Pancreas (tissue), 10 donors: Measurements from ENCODE around the gene ELL2. TPM values are rescaled to one million over a fixed set of nuclear protein-coding genes. Genes with fewer than 3 reads are reported as not detected.

Experiments
- ATAC-seq, 4 donors: fragments of 200-7000 bp; cut with Tn5 transposase; one replicate each; pipeline versions ENCODE4 v1.8.0 to v1.9.1; 2020; ENCODE audit warnings: mild to moderate bottlenecking in 4 of 4, moderate library complexity in 4 of 4
- DNase-seq, 6 donors: peaks; one replicate each; pipeline ENCODE4 v3.0.0-alpha.2; 2020
- FAIRE-seq: peaks from 2 replicates; lab custom pipeline; 2012; peaks lifted over from hg19 to GRCh38; lab: Jason Lieb, UNC
- H3K27ac ChIP-seq, 4 donors: fragments of 200-600 bp; sonication (generic); 1 replicate in 3 of 4; 2 replicates in 1 of 4; pipeline versions ENCODE4 v1.5.0 to v1.8.0; 2020
- H3K27me3 ChIP-seq, 4 donors: fragments of 200-600 bp; one replicate each; pipeline ENCODE4 v1.8.0; 2021
- H3K36me3 ChIP-seq, 3 donors: fragments of 200-600 bp; sonication (generic) in 1 of 3; one replicate each; pipeline versions ENCODE4 v1.5.0 to v1.8.0; 2020 to 2021
- H3K4me1 ChIP-seq, 3 donors: fragments of 200-600 bp; one replicate each; pipeline ENCODE4 v1.8.0; 2021
- H3K4me3 ChIP-seq, 4 donors: fragments of 200-600 bp; sonication (generic) in 2 of 4; one replicate each; pipeline versions ENCODE4 v1.5.0 to v1.8.0; 2020 to 2021
- H3K9me3 ChIP-seq, 4 donors: fragments of 200-600 bp; one replicate each; pipeline ENCODE4 v1.8.0; 2021
- WGBS, 2 donors: extraction: QIAGEN DNeasy Blood & Tissue Kit; methylation state at CpG; one replicate each; pipeline ENCODE4 v1.1.7; 2013; 5-methylcytosine and 5-hydroxymethylcytosine counted together
- intact Hi-C, 3 donors: fragments of 100-400 bp; cut with DNase I; formaldehyde crosslinking; loops; one replicate each; pipeline versions ENCODE4 v1.11.1 to v1.14.2; 2022
- polyA plus RNA-seq, 2 donors: library from polyadenylated mRNA; stranded (reverse); fragments of 200-250 nt; gene quantifications; one replicate each; pipeline ENCODE4 v1.2.3, GENCODE V29; 2013
- total RNA-seq, 6 donors: library from RNA; stranded (reverse); fragmentation: NEBNext Ultra II Directional in 4 of 6; extraction: Animal tissue kit (Norgen Biotek cat#: 25700) in 4 of 6; gene quantifications; one replicate each; pipeline versions ENCODE4 v1.2.1 to v1.2.4, GENCODE V29; 2021 to 2023
- TF ChIP-seq, protein P1 (sequence below), 4 donors: fragments of 200-600 bp; sonication (generic) in 3 of 4; IDR thresholded peaks; one replicate each; pipeline versions ENCODE4 v1.5.0 to v1.8.0; 2021; ENCODE audit warnings: antibody characterized with exemption in 4 of 4
- donor health status: healthy with polysubstance abuse.
- donor health status: DM: no; HTN: no; CAD: no; lungs with moderate emphysema.
- donor health status: DM: no; HTN: no; CAD: no.
- donor health status: control.
- donor health status: control.
- donor health status: Bipolar disorder and iron deficiency.
- donor health status: DM: yes; HTN: yes; CAD: no.
- donor health status: DM: no; HTN: no; CAD: no.
- donor health status: DM: no; HTN: no; CAD: no.
- donor health status: DM: yes; HTN: yes; CAD: no.

The ELL2 gene
- total and polyA plus RNA-seq, 8 donors: 21.0 to 92.8 (median 76.8) TPM

DNA sequence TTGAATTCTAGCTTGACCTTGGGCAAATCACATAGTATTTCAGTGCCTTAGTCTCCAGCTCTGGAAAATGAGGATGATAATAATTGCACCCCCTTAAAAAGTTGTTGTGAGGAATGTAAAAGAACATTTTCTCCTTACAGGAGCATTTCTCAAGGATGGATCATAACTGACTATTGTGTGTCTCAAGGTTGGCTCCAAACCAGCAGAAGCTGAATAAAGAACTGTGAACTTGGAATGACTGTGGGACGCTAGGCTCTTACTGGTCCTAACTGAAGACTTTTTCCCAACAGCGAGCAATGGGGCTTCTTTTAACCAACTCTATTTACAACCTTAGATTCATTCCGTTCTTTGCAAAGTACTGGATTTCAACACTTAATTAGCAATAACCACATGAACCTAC lies 113.0 kb downstream of the ELL2 start:
- Histone ChIP-seq H3K9me3 (no peaks in the 10 kb centered on the region), H3K4me1 (peaks cover 0 to 7% (median 5%) of the 10 kb centered on the region in 3 donors), H3K4me3 (no peak overlapping the region), H3K27ac (no peak overlapping the region), H3K36me3 (no peaks in the 10 kb centered on the region), H3K27me3 (no peaks in the 10 kb centered on the region)
- FAIRE-seq (no peak), DNase-seq (no peak), ATAC-seq (no peak)
- intact Hi-C loops: loop anchor here in 2 of 3 donors (5.0 to 10.0 kb wide), 4 partner anchors 66 to 206 kb away; partner anchors contain the start of gene RFESD (in 1 of the 2)
- TF ChIP-seq, protein P1, sequence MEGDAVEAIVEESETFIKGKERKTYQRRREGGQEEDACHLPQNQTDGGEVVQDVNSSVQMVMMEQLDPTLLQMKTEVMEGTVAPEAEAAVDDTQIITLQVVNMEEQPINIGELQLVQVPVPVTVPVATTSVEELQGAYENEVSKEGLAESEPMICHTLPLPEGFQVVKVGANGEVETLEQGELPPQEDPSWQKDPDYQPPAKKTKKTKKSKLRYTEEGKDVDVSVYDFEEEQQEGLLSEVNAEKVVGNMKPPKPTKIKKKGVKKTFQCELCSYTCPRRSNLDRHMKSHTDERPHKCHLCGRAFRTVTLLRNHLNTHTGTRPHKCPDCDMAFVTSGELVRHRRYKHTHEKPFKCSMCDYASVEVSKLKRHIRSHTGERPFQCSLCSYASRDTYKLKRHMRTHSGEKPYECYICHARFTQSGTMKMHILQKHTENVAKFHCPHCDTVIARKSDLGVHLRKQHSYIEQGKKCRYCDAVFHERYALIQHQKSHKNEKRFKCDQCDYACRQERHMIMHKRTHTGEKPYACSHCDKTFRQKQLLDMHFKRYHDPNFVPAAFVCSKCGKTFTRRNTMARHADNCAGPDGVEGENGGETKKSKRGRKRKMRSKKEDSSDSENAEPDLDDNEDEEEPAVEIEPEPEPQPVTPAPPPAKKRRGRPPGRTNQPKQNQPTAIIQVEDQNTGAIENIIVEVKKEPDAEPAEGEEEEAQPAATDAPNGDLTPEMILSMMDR (IDR thresholded peaks at IDR 0.05): no peak
- WGBS, 2 donors: 80 to 95% methylated on average over 3 of the region's 3 CpGs

DNA sequence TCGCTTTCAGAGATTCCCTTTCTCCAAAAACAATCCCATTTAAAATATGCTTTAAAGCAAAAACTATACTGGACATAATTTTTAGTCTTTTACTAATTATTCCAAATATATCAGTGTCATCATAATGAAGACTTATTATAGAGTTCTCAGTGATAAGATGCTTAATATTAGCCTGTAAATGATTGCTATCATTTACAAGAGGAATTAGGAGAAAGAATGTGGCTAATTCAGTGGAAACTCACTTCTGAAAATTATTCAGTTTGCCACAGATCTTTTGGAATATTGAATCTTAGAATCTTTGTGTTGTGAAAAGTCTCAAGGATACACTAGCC lies 114.4 kb downstream of the ELL2 start:
- Histone ChIP-seq H3K9me3 (no peaks in the 10 kb centered on the region), H3K27me3 (no peaks in the 10 kb centered on the region), H3K4me3 (no peak overlapping the region), H3K4me1 (peaks cover under 1 to 7% (median 5%) of the 10 kb centered on the region in 3 donors), H3K36me3 (no peaks in the 10 kb centered on the region), H3K27ac (no peak overlapping the region)
- TF ChIP-seq, protein P1 (IDR thresholded peaks at IDR 0.05): no peak
- 0 to 9% methylated on average over 1 of the region's 1 CpG for WGBS, 2 donors
- intact Hi-C loops: loop anchor here in 2 of 3 donors (5.0 to 10.0 kb wide), 4 partner anchors 65 to 205 kb away; partner anchors contain the start of gene RFESD (in 1 of the 2)
- ATAC-seq (no peak), DNase-seq (no peak), FAIRE-seq (no peak)

DNA sequence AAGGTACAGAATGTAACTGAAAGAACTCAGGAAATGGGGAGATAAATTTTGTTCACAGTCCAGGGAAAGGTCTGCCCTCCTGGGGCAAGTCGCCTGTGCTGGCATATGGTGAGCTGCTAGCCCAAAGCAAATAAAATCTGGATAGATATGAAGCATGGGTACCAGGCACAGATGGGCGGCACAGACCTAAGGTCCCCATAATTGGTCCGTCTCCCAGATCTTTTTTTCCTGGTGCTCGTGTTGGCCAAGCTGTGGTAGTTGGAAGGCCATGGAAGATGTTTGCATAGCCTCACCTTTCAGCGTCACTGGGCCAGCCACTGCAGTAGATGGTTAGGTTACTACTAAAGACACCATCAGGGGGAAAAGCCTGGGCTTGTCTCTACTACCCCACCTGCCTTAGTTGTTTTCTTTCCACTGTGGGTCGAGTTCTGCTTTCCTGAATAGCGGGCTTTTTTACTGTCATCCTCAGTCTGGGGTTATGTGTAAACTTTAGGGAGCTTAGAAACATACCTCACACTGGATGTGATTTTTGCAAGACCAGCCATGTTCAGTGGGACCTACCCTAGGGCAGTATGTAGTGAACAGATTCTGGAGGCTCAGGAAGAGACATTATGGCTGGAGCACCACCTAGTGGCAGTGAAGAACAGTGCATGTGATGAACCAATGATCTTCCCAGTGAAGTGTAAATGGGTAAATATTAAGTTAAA lies 114.9 kb downstream of the ELL2 start:
- peaks cover 4 to 7% (median 5%) of the 10 kb centered on the region in 3 donors for H3K4me1 ChIP-seq
- WGBS, 2 donors: 55 to 58% methylated on average over 7 of the region's 7 CpGs
- intact Hi-C loops: loop anchor here in 2 of 3 donors (5.0 to 10.0 kb wide), 4 partner anchors 64 to 204 kb away; partner anchors contain the start of gene RFESD (in 1 of the 2)
- ATAC-seq (peak; percentile 68 to 90 (median 86)), DNase-seq (peak in 4 of 6 donors; percentile 56 to 81 (median 60)), FAIRE-seq (peak; percentile 32)
- H3K9me3 ChIP-seq: no peaks in the 10 kb centered on the region
- H3K27ac ChIP-seq: no peak overlapping the region
- H3K4me3 ChIP-seq: no peak overlapping the region
- no peaks in the 10 kb centered on the region for H3K27me3 ChIP-seq
- no peaks in the 10 kb centered on the region for H3K36me3 ChIP-seq
- TF ChIP-seq, protein P1 (IDR thresholded peaks at IDR 0.05): peak; percentile 80 to 94 (median 91)

DNA sequence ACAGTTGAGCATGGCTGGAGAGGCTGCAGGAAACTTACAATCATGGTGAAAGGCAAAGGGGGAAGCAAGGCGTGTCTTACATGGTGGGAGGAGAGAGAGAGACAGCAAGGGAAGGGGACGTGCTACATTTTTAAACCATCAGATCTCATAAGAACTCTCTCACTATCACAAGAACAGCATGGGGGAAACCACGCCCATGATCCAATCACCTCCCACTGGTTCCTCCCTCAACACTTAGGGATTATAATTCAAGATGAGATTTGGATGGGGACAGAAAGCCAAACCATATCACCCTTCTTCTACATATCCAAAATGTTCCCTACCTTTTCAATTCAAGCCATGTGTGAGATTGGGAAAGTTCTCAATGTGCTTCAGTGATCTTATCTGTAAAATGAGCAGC lies 116.3 kb downstream of the ELL2 start:
- no peak overlapping the region for H3K27ac ChIP-seq
- H3K9me3 ChIP-seq: no peaks in the 10 kb centered on the region
- TF ChIP-seq, protein P1 (IDR thresholded peaks at IDR 0.05): no peak
- FAIRE-seq (no peak), DNase-seq (no peak), ATAC-seq (no peak)
- H3K27me3 ChIP-seq: no peaks in the 10 kb centered on the region
- peaks cover 2 to 7% (median 4%) of the 10 kb centered on the region in 3 donors for H3K4me1 ChIP-seq
- H3K4me3 ChIP-seq: no peak overlapping the region
- H3K36me3 ChIP-seq: no peaks in the 10 kb centered on the region
- 77 to 89% methylated on average over 3 of the region's 3 CpGs for WGBS, 2 donors
- intact Hi-C loops: loop anchor here in 2 of 3 donors (5.0 to 10.0 kb wide), 4 partner anchors 63 to 203 kb away; partner anchors contain the start of gene RFESD (in 1 of the 2)
